ENCODE results near the gene PRAMEF20. TPM values are rescaled to one million over a fixed set of nuclear protein-coding genes. Genes with fewer than 3 reads are reported as not detected.
"Not testable (repeated sequence)": the region's sequence is repeated elsewhere in the genome, so short reads cannot be mapped to it uniquely, and the experiment has no call there.

The PRAMEF20 gene
- total RNA-seq, 2 donors from 2014 or later = not detected

DNA sequence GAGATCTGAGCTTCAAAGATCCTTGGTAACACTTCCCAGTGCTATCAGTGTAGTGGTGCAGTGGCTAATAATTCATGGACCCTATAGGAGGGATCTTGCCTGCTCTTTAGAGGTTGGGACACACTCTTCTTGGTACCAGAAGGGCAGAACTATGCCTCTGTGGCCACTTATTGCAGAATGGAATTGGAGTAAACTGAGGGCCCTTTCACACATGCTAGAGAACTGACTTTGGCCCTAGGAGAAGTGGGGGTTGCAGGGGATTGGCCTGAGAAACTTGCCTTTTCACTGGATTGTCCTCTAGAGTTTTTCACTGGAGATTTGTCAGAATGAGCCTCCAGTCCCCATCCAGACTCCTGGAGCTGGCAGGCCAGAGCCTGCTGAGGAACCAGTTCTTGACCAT, 20.9 kb upstream of the PRAMEF20 start, which contains the start of gene PRAMEF17:
PRAMEF17 (plus strand) TSS at position 301 of the 400 bp plus-strand sequence; CDS start at position 327, 26 bp downstream.
- not testable (repeated sequence) for H3K36me3 ChIP-seq (ENCODE audit: control insufficient read depth, insufficient read depth, low read length); DNase-seq; H3K27me3 Mint-ChIP-seq (ENCODE audit: insufficient read depth); H3K4me1 Mint-ChIP-seq; H3K27ac Mint-ChIP-seq; H3K36me3 Mint-ChIP-seq (ENCODE audit: low read depth); H3K27ac ChIP-seq (ENCODE audit: low read depth, low read length); H3K4me1 ChIP-seq (ENCODE audit: control insufficient read depth, insufficient read depth, low read length); H3K27me3 ChIP-seq (ENCODE audit: control insufficient read depth, insufficient read depth, low read length, poor library complexity, severe bottlenecking); H3K4me3 Mint-ChIP-seq; H3K4me3 ChIP-seq (ENCODE audit: low read length); H3K9ac ChIP-seq (ENCODE audit: extremely low read depth, low read length, poor library complexity, severe bottlenecking)
- peaks cover 89% of the 10 kb centered on the region for H3K9me3 Mint-ChIP-seq
- H3K9me3 ChIP-seq (ENCODE audit: control insufficient read depth, low read length) = peaks cover 19% of the 10 kb centered on the region

GRCh38 chr1:13393004-13393403, 17.2 kb upstream of the PRAMEF20 start:
- WGBS, 2 experiments (ENCODE audit: insufficient coverage in 1 of 2, insufficient read length in 1 of 2) = 63 to 66% methylated on average over 6 to 7 of the region's 7 CpGs
- not testable (repeated sequence) for H3K27ac ChIP-seq (ENCODE audit: low read depth, low read length); H3K4me1 Mint-ChIP-seq; H3K27me3 Mint-ChIP-seq (ENCODE audit: insufficient read depth); H3K36me3 ChIP-seq (ENCODE audit: control insufficient read depth, insufficient read depth, low read length); H3K27ac Mint-ChIP-seq; H3K27me3 ChIP-seq (ENCODE audit: control insufficient read depth, insufficient read depth, low read length, poor library complexity, severe bottlenecking); H3K4me1 ChIP-seq (ENCODE audit: control insufficient read depth, insufficient read depth, low read length); H3K36me3 Mint-ChIP-seq (ENCODE audit: low read depth); H3K4me3 ChIP-seq (ENCODE audit: low read length); H3K9ac ChIP-seq (ENCODE audit: extremely low read depth, low read length, poor library complexity, severe bottlenecking); DNase-seq; H3K4me3 Mint-ChIP-seq
- H3K9me3 Mint-ChIP-seq = peaks cover 85% of the 10 kb centered on the region
- peaks cover 24% of the 10 kb centered on the region for H3K9me3 ChIP-seq (ENCODE audit: control insufficient read depth, low read length)

GRCh38 chr1:13394761-13395160, 15.5 kb upstream of the PRAMEF20 start:
- peaks cover 30% of the 10 kb centered on the region for H3K9me3 ChIP-seq (ENCODE audit: control insufficient read depth, low read length)
- 86% methylated on average over 27 of the region's 32 CpGs; no CpG with 5 or more reads in 1 of the 2 experiments for WGBS, 2 experiments (ENCODE audit: insufficient coverage in 1 of 2, insufficient read length in 1 of 2)
- peaks cover 88% of the 10 kb centered on the region for H3K9me3 Mint-ChIP-seq

GRCh38 chr1:13395311-13395710, 14.9 kb upstream of the PRAMEF20 start:
- not testable (repeated sequence) for H3K36me3 Mint-ChIP-seq (ENCODE audit: low read depth); H3K4me3 ChIP-seq (ENCODE audit: low read length); H3K27me3 ChIP-seq (ENCODE audit: control insufficient read depth, insufficient read depth, low read length, poor library complexity, severe bottlenecking); H3K4me1 Mint-ChIP-seq; H3K4me1 ChIP-seq (ENCODE audit: control insufficient read depth, insufficient read depth, low read length); H3K27ac ChIP-seq (ENCODE audit: low read depth, low read length); H3K9ac ChIP-seq (ENCODE audit: extremely low read depth, low read length, poor library complexity, severe bottlenecking); H3K36me3 ChIP-seq (ENCODE audit: control insufficient read depth, insufficient read depth, low read length); H3K4me3 Mint-ChIP-seq; H3K27me3 Mint-ChIP-seq (ENCODE audit: insufficient read depth); DNase-seq; H3K27ac Mint-ChIP-seq
- peaks cover 85% of the 10 kb centered on the region for H3K9me3 Mint-ChIP-seq
- WGBS, 2 experiments (ENCODE audit: insufficient coverage in 1 of 2, insufficient read length in 1 of 2) = 93 to 95% methylated on average over 4 to 22 of the region's 22 CpGs
- peaks cover 27% of the 10 kb centered on the region for H3K9me3 ChIP-seq (ENCODE audit: control insufficient read depth, low read length)

More at GRCh38 chr1:13394761-13395160, 15.5 kb upstream of the PRAMEF20 start:
- H3K27me3 Mint-ChIP-seq (ENCODE audit: insufficient read depth); H3K27ac ChIP-seq (ENCODE audit: low read depth, low read length); H3K27ac Mint-ChIP-seq; H3K36me3 ChIP-seq (ENCODE audit: control insufficient read depth, insufficient read depth, low read length); H3K4me3 ChIP-seq (ENCODE audit: low read length); H3K9ac ChIP-seq (ENCODE audit: extremely low read depth, low read length, poor library complexity, severe bottlenecking); H3K4me1 ChIP-seq (ENCODE audit: control insufficient read depth, insufficient read depth, low read length); H3K36me3 Mint-ChIP-seq (ENCODE audit: low read depth); DNase-seq; H3K27me3 ChIP-seq (ENCODE audit: control insufficient read depth, insufficient read depth, low read length, poor library complexity, severe bottlenecking); H3K4me3 Mint-ChIP-seq; H3K4me1 Mint-ChIP-seq: not testable (repeated sequence)

DNA sequence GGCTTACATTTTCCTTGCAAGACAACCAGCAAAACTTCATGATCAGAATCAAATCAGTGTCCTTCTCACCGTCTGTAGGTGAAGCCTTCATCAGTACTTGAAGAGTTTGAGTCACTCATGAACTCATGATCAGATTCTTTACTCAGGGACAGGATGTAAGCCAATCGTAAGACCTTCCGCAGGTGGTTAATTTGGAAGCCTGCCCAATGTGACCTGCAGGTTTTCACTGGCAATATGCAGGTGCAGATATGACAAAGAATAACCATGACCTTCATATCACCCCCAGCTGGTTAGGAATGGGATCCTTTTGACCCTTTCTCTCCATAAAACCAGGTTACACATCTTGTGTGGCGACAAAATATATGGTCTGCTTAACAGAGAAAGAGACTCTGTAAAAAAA, 2.4 kb upstream of the PRAMEF20 start:
- Histone ChIP-seq H3K9ac (ENCODE audit: extremely low read depth, low read length, poor library complexity, severe bottlenecking) (no peak overlapping the region), H3K4me1 (ENCODE audit: control insufficient read depth, insufficient read depth, low read length) (no peaks in the 10 kb centered on the region), H3K4me3 (ENCODE audit: low read length) (no peak overlapping the region), H3K36me3 (ENCODE audit: control insufficient read depth, insufficient read depth, low read length) (no peaks in the 10 kb centered on the region), H3K9me3 (ENCODE audit: control insufficient read depth, low read length) (peaks cover 47% of the 10 kb centered on the region), H3K27me3 (ENCODE audit: control insufficient read depth, insufficient read depth, low read length, poor library complexity, severe bottlenecking) (no peaks in the 10 kb centered on the region), H3K27ac (ENCODE audit: low read depth, low read length) (no peak overlapping the region)
- Mint-ChIP-seq H3K4me3 (no peak overlapping the region), H3K36me3 (ENCODE audit: low read depth) (peaks cover 1% of the 10 kb centered on the region), H3K27me3 (ENCODE audit: insufficient read depth) (no peaks in the 10 kb centered on the region), H3K4me1 (no peaks in the 10 kb centered on the region), H3K9me3 (peaks cover 83% of the 10 kb centered on the region), H3K27ac (no peak overlapping the region)
- DNase-seq = no peak
- WGBS, 2 experiments (ENCODE audit: insufficient coverage in 1 of 2, insufficient read length in 1 of 2) = 64 to 70% methylated on average over 4 of the region's 4 CpGs
- no peak for TF ChIP-seq CTCF (conservative IDR thresholded peaks at IDR 0.05)
